Erythroblast (primary cell): ENCODE data around the gene MCM6.

Source experiments
- GATA1 ChIP-seq: IDR thresholded peaks from 2 replicates; pipeline ENCODE4 v1.6.1; 2011; ENCODE audit warnings: low read depth, mild to moderate bottlenecking, control low read depth, low read length, moderate library complexity
- POLR2A ChIP-seq: IDR thresholded peaks from 2 replicates; pipeline ENCODE4 v1.6.1; 2011; ENCODE audit warnings: mild to moderate bottlenecking, low read length

- TF ChIP-seq POLR2A = no peak
- no peak for TF ChIP-seq GATA1
These were observed 9.5 kb upstream of the MCM6 start for GRCh38 chr2:135885709-135886108.
